PFSK-1 (cell line): Measurements from ENCODE around the gene DNAJB12.

Experiments
- POLR2AphosphoS5 ChIP-seq: IDR thresholded peaks from 2 replicates; pipeline ENCODE4 v1.6.1; 2012; ENCODE audit warnings: low read depth, mild to moderate bottlenecking, control low read depth, low read length, moderate library complexity
- TAF1 ChIP-seq: IDR thresholded peaks from 2 replicates; pipeline ENCODE4 v1.6.1; 2012; ENCODE audit warnings: low read length, control low read depth, borderline replicate concordance; ENCODE audit not compliant: insufficient read depth
- TF ChIP-seq, protein P1 (sequence below), 2 experiments: IDR thresholded peaks; 2 replicates each; pipeline versions ENCODE4 v1.6.1 to v1.8.0; 2011 to 2012; ENCODE audit warnings: low read depth in 2 of 2, low read length in 2 of 2, control low read depth in 1 of 2, inconsistent platforms in 1 of 2, mild to moderate bottlenecking in 1 of 2, moderate library complexity in 1 of 2; ENCODE audit not compliant: insufficient read depth in 1 of 2

DNA sequence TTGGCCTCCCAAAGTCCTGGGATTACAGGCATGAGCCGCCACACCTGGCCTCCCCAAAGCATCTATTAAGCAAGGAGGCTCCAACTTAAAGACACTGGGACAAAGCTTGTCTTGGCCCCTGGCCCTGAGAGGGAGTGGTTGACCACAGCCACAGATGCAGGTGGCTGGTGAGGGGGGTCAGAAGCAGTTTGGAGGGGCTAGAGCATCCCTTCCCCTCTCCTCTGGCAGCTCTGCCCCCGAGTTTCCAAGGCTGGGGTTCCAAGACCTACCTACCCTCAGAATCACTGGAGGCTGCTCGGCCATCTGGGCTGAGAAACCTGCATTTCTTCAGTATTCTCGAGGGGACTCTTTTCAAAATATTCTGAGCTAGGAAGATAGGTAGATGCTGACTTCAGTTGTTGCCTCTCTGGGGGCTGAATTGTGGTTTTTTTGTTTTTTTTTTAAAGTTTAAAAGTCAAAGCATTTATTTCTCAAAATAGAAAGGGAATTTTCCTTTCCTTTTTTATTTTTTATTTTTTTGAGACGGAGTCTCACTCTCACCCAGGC lies 48.4 kb downstream of the DNAJB12 start:
- TF ChIP-seq POLR2AphosphoS5 = no peak
- TF ChIP-seq, protein P1, sequence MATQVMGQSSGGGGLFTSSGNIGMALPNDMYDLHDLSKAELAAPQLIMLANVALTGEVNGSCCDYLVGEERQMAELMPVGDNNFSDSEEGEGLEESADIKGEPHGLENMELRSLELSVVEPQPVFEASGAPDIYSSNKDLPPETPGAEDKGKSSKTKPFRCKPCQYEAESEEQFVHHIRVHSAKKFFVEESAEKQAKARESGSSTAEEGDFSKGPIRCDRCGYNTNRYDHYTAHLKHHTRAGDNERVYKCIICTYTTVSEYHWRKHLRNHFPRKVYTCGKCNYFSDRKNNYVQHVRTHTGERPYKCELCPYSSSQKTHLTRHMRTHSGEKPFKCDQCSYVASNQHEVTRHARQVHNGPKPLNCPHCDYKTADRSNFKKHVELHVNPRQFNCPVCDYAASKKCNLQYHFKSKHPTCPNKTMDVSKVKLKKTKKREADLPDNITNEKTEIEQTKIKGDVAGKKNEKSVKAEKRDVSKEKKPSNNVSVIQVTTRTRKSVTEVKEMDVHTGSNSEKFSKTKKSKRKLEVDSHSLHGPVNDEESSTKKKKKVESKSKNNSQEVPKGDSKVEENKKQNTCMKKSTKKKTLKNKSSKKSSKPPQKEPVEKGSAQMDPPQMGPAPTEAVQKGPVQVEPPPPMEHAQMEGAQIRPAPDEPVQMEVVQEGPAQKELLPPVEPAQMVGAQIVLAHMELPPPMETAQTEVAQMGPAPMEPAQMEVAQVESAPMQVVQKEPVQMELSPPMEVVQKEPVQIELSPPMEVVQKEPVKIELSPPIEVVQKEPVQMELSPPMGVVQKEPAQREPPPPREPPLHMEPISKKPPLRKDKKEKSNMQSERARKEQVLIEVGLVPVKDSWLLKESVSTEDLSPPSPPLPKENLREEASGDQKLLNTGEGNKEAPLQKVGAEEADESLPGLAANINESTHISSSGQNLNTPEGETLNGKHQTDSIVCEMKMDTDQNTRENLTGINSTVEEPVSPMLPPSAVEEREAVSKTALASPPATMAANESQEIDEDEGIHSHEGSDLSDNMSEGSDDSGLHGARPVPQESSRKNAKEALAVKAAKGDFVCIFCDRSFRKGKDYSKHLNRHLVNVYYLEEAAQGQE (IDR thresholded peaks at IDR 0.05; ENCODE audit: insufficient read depth in 1 of 2, low read depth in 2 of 2, low read length in 2 of 2) = no peak
- no peak for TF ChIP-seq TAF1
